Measurements from ENCODE around the gene CYSTM1.

CYSTM1 gene

DNA sequence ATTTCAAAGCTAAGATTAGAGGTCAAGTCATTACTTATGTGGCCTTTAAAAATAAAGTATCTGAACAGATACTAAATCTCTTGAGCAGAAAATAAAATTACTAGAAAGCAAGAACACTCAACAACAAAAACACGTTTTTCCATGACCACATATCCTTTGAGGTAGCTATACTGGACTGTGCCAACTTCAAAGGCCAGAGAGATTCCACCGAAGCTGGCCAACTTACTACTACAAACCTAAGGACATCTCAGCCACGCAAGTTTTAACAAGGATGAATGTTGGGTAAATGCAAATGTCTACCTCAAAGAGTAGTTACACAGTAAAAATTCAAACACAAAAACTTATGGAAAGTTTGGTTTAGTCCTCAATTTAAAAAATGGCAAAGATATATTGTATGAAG, 109.0 kb downstream of the CYSTM1 start:
- Mint-ChIP-seq H3K36me3 (peaks cover 16% of the 10 kb centered on the region), H3K4me1 (peaks cover 31% of the 10 kb centered on the region), H3K9me3 (no peaks in the 10 kb centered on the region), H3K27me3 (no peaks in the 10 kb centered on the region), H3K27ac (no peak overlapping the region), H3K4me3 (no peak overlapping the region)
- DNase-seq = no peak
- CTCF ChIA-PET = no interaction called here

DNA sequence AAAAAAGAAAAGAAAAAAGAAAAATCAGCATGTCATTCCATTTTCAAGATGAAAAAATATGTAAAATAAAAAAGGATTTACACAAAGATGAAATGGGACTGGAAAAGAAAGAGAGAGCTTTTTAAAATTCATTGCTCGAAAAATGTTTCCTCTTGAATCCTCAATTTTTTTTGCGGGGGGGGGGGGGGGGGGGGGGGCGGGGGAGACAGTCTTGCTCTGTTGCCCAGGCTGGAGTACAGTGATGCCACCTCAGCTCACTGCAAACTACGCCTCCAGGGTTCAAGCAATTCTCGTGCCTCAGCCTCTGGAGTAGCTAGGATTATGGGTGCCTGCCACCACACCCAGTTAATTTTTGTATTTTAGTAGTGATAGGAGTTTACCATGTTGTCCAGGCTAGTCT, 111.4 kb downstream of the CYSTM1 start:
- H3K27ac Mint-ChIP-seq = no peak overlapping the region
- no peaks in the 10 kb centered on the region for H3K27me3 Mint-ChIP-seq
- H3K36me3 Mint-ChIP-seq = peaks cover 23% of the 10 kb centered on the region
- no peak for DNase-seq
- no peaks in the 10 kb centered on the region for H3K9me3 Mint-ChIP-seq
- H3K4me3 Mint-ChIP-seq = no peak overlapping the region
- CTCF ChIA-PET = interaction anchor here (0.6 kb wide), 1 partner anchor 67 kb away, joined by 3 read pairs; no protein-coding TSS in a partner anchor
- peaks cover 39% of the 10 kb centered on the region for H3K4me1 Mint-ChIP-seq

DNA sequence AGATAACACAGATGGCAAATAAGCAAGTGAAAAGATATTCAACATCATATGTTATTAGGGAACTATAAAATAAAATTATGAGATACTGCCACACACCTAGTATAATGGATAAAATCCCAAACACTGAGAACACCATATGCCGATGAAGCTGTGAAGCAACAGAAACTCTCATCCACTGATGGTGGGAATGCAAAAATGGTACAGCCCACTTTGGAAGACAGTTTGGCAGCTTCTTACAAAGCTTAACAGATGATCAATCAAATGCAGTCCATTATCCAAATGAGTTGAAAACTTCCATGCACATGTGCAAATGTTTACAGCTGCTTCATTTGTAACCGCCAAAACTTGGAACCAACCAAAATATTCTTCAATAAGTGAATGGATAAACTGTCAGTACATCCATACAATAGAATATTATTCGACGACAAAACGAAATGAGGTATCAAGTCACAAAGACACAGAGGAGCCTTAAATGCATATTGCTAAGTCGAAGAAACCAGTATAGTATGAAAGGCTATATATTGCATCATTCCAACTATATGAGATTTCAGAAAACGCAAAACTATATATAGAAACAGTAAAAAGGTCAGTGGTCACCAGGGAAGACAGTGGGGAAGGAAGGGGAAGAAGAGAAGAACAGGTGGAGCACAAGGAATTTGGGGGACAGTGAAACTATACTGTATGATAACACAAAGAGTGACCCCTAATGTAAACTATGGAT, 113.0 kb downstream of the CYSTM1 start:
- Mint-ChIP-seq H3K27ac (no peak overlapping the region), H3K9me3 (no peaks in the 10 kb centered on the region), H3K27me3 (no peaks in the 10 kb centered on the region), H3K4me3 (no peak overlapping the region), H3K4me1 (peaks cover 47% of the 10 kb centered on the region), H3K36me3 (peaks cover 30% of the 10 kb centered on the region)
- CTCF ChIA-PET = interaction anchor here (1.1 kb wide), 1 partner anchor 43 kb away, joined by 4 read pairs; no protein-coding TSS in a partner anchor
- no peak for DNase-seq

DNA sequence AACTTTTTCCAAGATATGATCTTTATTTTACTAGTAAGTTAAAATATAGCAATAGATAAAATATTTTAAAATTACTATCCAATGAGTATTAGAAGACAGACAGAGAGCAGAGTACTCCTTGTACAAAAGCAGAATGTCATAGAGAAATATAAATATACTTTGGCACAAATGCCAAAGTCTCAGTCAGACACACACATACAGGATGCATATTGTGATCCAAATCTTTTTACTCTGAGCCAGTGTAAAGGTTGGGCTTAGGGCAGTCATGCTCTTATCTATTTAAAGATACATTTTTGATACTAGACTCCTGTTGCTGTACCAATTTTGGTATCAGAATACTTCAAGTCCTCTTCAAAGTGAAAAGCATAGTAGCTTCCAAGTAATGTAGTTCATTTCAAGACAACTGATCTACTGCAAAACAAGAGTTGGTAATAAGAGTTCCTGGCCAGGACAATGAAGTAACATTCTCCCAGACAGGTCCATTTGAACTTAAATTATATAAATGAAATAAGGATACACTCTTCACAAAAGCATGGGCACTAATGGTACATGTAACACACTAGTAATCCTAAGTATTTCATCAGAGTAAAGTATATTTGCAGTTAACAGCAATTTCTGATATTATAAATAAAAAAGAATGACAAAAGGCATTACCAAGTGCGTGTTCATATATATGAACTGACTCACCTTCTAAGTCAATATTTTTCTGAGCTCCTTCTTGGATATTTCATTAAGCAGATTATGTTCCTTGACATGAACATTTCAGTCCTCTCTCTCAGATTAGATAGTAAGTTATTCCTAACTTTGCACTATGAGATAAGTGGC, 117.4 kb downstream of the CYSTM1 start:
- H3K9me3 Mint-ChIP-seq = no peaks in the 10 kb centered on the region
- DNase-seq = no peak
- peak overlapping the region; percentile 11 for H3K4me3 Mint-ChIP-seq
- peak overlapping the region; percentile 50 for H3K27ac Mint-ChIP-seq
- H3K36me3 Mint-ChIP-seq = peaks cover 42% of the 10 kb centered on the region
- CTCF ChIA-PET = interaction anchor here (0.9 to 3.3 kb wide), 4 partner anchors 12 to 59 kb away, joined by 3 to 16 read pairs (median 4); no protein-coding TSS in a partner anchor
- no peaks in the 10 kb centered on the region for H3K27me3 Mint-ChIP-seq
- H3K4me1 Mint-ChIP-seq = peaks cover 57% of the 10 kb centered on the region
